HCT116 (cell line): ENCODE measurements around the gene ATF2.
"Not testable (repeated sequence)": the region's sequence is repeated elsewhere in the genome, so short reads cannot be mapped to it uniquely, and the experiment has no call there.

Experiments
- EGR1 ChIP-seq: IDR thresholded peaks from 2 replicates; pipeline ENCODE4 v1.6.1; 2012; ENCODE audit warnings: low read depth
- ELF1 ChIP-seq: IDR thresholded peaks from 2 replicates; pipeline ENCODE4 v1.6.1; 2012; ENCODE audit warnings: low read depth, borderline replicate concordance
- EZH2phosphoT487 ChIP-seq: fragments of 200-600 bp; IDR thresholded peaks from 2 replicates; pipeline ENCODE4 v1.6.1; 2018; ENCODE audit warnings: antibody characterized with exemption, borderline replicate concordance
- FOSL1 ChIP-seq: IDR thresholded peaks from 2 replicates; pipeline ENCODE4 v1.6.1; 2012; ENCODE audit warnings: low read depth
- POLR2A ChIP-seq: IDR thresholded peaks from 2 replicates; pipeline ENCODE4 v1.7.0; 2011; ENCODE audit warnings: borderline replicate concordance; ENCODE audit not compliant: insufficient read depth, insufficient read length; ENCODE audit errors: extremely low read depth
- POLR2AphosphoS5 ChIP-seq: IDR thresholded peaks from 2 replicates; pipeline ENCODE4 v1.6.1; 2011; ENCODE audit warnings: mild to moderate bottlenecking, low read depth, low read length, moderate library complexity
- RAD21 ChIP-seq: IDR thresholded peaks from 2 replicates; pipeline ENCODE4 v1.6.1; 2012; ENCODE audit warnings: low read depth, mild to moderate bottlenecking
- SIN3A ChIP-seq: IDR thresholded peaks from 2 replicates; pipeline ENCODE4 v1.6.1; 2012; ENCODE audit warnings: low read depth
- ZFX ChIP-seq: fragments of 450-650 bp; IDR thresholded peaks from 2 replicates; pipeline ENCODE4 v1.6.1; 2017
- ZNF274 ChIP-seq: fragments of 200-500 bp; sonication (Bioruptor generic); IDR thresholded peaks from 2 replicates; pipeline ENCODE4 v1.6.1; 2014; ENCODE audit warnings: mild to moderate bottlenecking, low read depth, low read length, inconsistent platforms
- TF ChIP-seq, protein P1 (sequence below), 3 experiments: fragments of 200-600 bp in 1 of 3; sonication (generic) in 1 of 3; IDR thresholded peaks in 2 of 3; conservative IDR thresholded peaks in 1 of 3; 2 replicates each; pipeline ENCODE4 v1.5.1; 2012 to 2017; ENCODE audit warnings: low read depth in 2 of 3, low read length in 2 of 3, antibody characterized with exemption in 1 of 3, borderline replicate concordance in 1 of 3, control low read depth in 1 of 3, mild to moderate bottlenecking in 1 of 3, mixed read lengths in 1 of 3, mixed run types in 1 of 3, moderate library complexity in 1 of 3; ENCODE audit not compliant: insufficient read depth in 1 of 3
- TF ChIP-seq, protein P2 (sequence below): IDR thresholded peaks from 2 replicates; pipeline ENCODE4 v1.6.1; 2012
- TF ChIP-seq, protein P3 (sequence below): IDR thresholded peaks from 2 replicates; pipeline ENCODE4 v1.6.1; 2012; ENCODE audit warnings: low read depth
- TF ChIP-seq, protein P4 (sequence below): IDR thresholded peaks from 2 replicates; pipeline ENCODE4 v1.6.1; 2012

DNA sequence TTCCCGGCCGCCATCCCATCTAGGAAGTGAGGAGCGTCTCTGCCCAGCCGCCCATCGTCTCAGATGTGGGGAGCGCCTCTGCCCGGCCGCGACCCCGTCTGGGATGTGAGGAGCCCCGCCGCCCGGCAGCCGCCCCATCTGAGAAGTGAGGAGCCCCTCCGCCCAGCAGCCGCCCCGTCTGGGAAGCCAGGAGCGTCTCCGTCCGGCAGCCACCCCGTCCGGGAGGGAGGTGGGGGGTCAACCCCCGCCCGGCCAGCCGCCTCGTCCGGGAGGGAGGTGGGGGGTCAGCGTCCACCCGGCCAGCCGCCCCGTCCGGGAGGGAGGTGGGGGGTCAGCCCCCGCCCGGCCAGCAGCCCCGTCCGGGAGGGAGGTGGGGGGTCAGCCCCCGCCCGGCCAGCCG, 59.9 kb downstream of the ATF2 start:
- TF ChIP-seq, protein P1, sequence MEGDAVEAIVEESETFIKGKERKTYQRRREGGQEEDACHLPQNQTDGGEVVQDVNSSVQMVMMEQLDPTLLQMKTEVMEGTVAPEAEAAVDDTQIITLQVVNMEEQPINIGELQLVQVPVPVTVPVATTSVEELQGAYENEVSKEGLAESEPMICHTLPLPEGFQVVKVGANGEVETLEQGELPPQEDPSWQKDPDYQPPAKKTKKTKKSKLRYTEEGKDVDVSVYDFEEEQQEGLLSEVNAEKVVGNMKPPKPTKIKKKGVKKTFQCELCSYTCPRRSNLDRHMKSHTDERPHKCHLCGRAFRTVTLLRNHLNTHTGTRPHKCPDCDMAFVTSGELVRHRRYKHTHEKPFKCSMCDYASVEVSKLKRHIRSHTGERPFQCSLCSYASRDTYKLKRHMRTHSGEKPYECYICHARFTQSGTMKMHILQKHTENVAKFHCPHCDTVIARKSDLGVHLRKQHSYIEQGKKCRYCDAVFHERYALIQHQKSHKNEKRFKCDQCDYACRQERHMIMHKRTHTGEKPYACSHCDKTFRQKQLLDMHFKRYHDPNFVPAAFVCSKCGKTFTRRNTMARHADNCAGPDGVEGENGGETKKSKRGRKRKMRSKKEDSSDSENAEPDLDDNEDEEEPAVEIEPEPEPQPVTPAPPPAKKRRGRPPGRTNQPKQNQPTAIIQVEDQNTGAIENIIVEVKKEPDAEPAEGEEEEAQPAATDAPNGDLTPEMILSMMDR (IDR thresholded peaks at IDR 0.05 in 2 of 3, conservative IDR thresholded peaks at IDR 0.05 in 1 of 3; ENCODE audit: borderline replicate concordance in 1 of 3, insufficient read depth in 1 of 3, low read depth in 2 of 3, low read length in 2 of 3) = not testable (repeated sequence)
- TF ChIP-seq POLR2AphosphoS5, SIN3A, EGR1, FOSL1, RAD21, ELF1, POLR2A, ZNF274, EZH2phosphoT487, ZFX: not testable (repeated sequence)
- TF ChIP-seq, protein P2, sequence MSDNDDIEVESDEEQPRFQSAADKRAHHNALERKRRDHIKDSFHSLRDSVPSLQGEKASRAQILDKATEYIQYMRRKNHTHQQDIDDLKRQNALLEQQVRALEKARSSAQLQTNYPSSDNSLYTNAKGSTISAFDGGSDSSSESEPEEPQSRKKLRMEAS = not testable (repeated sequence)
- TF ChIP-seq, protein P3, sequence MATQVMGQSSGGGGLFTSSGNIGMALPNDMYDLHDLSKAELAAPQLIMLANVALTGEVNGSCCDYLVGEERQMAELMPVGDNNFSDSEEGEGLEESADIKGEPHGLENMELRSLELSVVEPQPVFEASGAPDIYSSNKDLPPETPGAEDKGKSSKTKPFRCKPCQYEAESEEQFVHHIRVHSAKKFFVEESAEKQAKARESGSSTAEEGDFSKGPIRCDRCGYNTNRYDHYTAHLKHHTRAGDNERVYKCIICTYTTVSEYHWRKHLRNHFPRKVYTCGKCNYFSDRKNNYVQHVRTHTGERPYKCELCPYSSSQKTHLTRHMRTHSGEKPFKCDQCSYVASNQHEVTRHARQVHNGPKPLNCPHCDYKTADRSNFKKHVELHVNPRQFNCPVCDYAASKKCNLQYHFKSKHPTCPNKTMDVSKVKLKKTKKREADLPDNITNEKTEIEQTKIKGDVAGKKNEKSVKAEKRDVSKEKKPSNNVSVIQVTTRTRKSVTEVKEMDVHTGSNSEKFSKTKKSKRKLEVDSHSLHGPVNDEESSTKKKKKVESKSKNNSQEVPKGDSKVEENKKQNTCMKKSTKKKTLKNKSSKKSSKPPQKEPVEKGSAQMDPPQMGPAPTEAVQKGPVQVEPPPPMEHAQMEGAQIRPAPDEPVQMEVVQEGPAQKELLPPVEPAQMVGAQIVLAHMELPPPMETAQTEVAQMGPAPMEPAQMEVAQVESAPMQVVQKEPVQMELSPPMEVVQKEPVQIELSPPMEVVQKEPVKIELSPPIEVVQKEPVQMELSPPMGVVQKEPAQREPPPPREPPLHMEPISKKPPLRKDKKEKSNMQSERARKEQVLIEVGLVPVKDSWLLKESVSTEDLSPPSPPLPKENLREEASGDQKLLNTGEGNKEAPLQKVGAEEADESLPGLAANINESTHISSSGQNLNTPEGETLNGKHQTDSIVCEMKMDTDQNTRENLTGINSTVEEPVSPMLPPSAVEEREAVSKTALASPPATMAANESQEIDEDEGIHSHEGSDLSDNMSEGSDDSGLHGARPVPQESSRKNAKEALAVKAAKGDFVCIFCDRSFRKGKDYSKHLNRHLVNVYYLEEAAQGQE = not testable (repeated sequence)
- TF ChIP-seq, protein P4, sequence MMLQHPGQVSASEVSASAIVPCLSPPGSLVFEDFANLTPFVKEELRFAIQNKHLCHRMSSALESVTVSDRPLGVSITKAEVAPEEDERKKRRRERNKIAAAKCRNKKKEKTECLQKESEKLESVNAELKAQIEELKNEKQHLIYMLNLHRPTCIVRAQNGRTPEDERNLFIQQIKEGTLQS = not testable (repeated sequence)
